Measurements from ENCODE around the gene MOB1B. TPM values are rescaled to one million over a fixed set of nuclear protein-coding genes. Genes with fewer than 3 reads are reported as not detected.

MOB1B gene
- total and polyA plus RNA-seq, 2 of the 13 experiments (the other 11 are each of a cell fraction or from before 2014, with no cell fraction given): 3.9 to 4.0 TPM

DNA sequence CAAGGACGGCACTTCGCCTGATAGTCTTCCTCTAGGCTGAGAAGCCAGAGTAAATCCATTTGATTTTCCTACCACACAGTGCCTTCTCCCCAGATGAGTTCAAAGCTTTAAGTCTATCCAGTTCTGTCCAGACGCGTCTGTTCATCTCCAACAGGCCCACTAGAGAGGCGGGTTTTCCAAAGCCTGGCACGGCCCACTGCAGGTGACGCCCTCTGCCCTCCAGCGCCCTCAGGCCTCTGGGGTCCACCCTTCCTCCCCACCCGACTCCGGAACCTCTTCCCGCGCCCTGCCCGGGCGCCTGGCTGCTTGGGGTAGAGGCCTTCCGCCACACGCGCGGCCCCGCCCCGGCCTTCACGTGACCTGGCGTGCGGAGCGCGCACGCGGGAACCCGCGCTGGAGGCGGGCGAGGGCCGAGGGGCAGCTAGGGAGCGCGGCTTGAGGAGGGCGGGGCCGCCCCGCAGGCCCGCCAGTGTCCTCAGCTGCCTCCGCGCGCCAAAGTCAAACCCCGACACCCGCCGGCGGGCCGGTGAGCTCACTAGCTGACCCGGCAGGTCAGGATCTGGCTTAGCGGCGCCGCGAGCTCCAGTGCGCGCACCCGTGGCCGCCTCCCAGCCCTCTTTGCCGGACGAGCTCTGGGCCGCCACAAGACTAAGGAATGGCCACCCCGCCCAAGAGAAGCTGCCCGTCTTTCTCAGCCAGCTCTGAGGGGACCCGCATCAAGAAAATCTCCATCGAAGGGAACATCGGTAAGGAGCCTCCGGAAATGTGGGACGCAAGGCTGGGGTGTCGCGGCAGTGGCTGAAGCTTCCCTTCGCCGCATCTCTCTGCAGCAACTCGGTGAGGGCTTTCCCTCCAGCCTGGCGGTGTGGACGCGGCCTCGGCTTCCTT, 91.3 kb downstream of the MOB1B start, which contains the start of gene DCK:
DCK (plus strand) TSS at position 469 of the 888 bp plus-strand sequence; CDS start at position 656, 187 bp downstream.
- intact Hi-C loops (cut with micrococcal nuclease; ENCODE audit: unreplicated experiment) (loop anchor here (1.0 to 10.0 kb wide), 4 partner anchors 23 to 289 kb away; partner anchors contain the start of genes GRSF1 and MOB1B), in situ Hi-C loops (cut with HindIII; ENCODE audit: extremely low pct_ligation_motif_present, low pct_unique_long_range_greater_than_20kb) (loop anchor here (10.0 kb wide), 1 partner anchor 149 kb away; no protein-coding TSS in a partner anchor)
- BruUV-seq (replicated peaks): no TSS peak
- Histone ChIP-seq H3K27me3 (ENCODE audit: control insufficient read depth in 1 of 2, insufficient read depth in 2 of 2, low read length in 2 of 2) (no peaks in the 10 kb centered on the region), H3K4me1 (ENCODE audit: insufficient read depth, low read length) (peaks cover 43% of the 10 kb centered on the region), H2AFZ (ENCODE audit: low read length) (peak within 1 kb of the TSS; percentile 93), H3K4me3 (replicated peaks in 1 of 3; ENCODE audit: insufficient read depth in 1 of 3, low read depth in 2 of 3, low read length in 3 of 3) (peak within 1 kb of the TSS; percentile 67 to 92 (median 89)), H4K20me1 (ENCODE audit: insufficient read depth, low read length) (no peaks in the 10 kb centered on the region; the same call in 1 of the 2 replicates), H3K9ac (ENCODE audit: insufficient read depth, low read depth, low read length) (peak within 1 kb of the TSS; percentile 81), H3K36me3 (replicated peaks in 1 of 2; ENCODE audit: control insufficient read depth in 1 of 2, insufficient read depth in 2 of 2, low read length in 2 of 2) (no peaks in the 10 kb centered on the region), H3K9me3 (ENCODE audit: low read length) (no peaks in the 10 kb centered on the region), H3K79me2 (ENCODE audit: insufficient read depth, low read length) (peaks cover 39% of the 10 kb centered on the region), H3K4me2 (ENCODE audit: low read depth, low read length) (peak within 1 kb of the TSS; percentile 97), H3K27ac (ENCODE audit: extremely low read length, insufficient read depth, low read length) (peak within 1 kb of the TSS; percentile 83)
- ATAC-seq: peak; percentile 93
- ChIA-PET POLR2A (interaction anchor here (0.7 to 2.4 kb wide), 11 partner anchors 8 to 296 kb away, joined by 3 to 18 read pairs (median 3); partner anchors contain the start of genes GRSF1 and MOB1B), CTCF (ENCODE audit: low intra/inter-chr PET ratio, low total read pairs) (no interaction called here)
- peak; percentile 85 for DNase-seq (ENCODE audit: low spot score)
- no peak for FAIRE-seq
- WGBS (ENCODE audit: low lambda C conversion rate): 1% methylated on average over 38 of the region's 74 CpGs
- TF ChIP-seq, protein P1, sequence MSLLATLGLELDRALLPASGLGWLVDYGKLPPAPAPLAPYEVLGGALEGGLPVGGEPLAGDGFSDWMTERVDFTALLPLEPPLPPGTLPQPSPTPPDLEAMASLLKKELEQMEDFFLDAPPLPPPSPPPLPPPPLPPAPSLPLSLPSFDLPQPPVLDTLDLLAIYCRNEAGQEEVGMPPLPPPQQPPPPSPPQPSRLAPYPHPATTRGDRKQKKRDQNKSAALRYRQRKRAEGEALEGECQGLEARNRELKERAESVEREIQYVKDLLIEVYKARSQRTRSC (CRISPR knock-in tag; IDR thresholded peaks at IDR 0.05; ENCODE audit: low read depth): no peak
- TF ChIP-seq ZNF17 (CRISPR knock-in tag; IDR thresholded peaks at IDR 0.05) (no peak), ZNF317 (CRISPR knock-in tag; IDR thresholded peaks at IDR 0.05) (no peak; the same call in 1 of the 2 replicates), ZFP41 (CRISPR knock-in tag; IDR thresholded peaks at IDR 0.05; ENCODE audit: borderline replicate concordance) (no peak), CBX1 (IDR thresholded peaks at IDR 0.05; ENCODE audit: low read depth) (no peak), SOX6 (IDR thresholded peaks at IDR 0.05) (no peak), SOX6 (CRISPR knock-in tag; IDR thresholded peaks at IDR 0.05) (peak; percentile 53; the same call in 1 of the 2 replicates), HDAC2 (CRISPR knock-in tag; IDR thresholded peaks at IDR 0.05) (0 out of 2 replicates have a peak, but pooled peaks have one; percentile 19), ZNF546 (CRISPR knock-in tag; conservative IDR thresholded peaks at IDR 0.05) (0 out of 2 replicates have a peak, but pooled peaks have one; percentile 28), NCOA2 (CRISPR knock-in tag; IDR thresholded peaks at IDR 0.05) (no peak), MIER3 (CRISPR knock-in tag; IDR thresholded peaks at IDR 0.05; ENCODE audit: borderline replicate concordance) (no peak), NFRKB (IDR thresholded peaks at IDR 0.05) (no peak), NR2F1 (CRISPR knock-in tag; IDR thresholded peaks at IDR 0.05) (peak in 1 of 2 experiments; percentile 64; a peak in 2 of 4 replicates), ELF4 (CRISPR knock-in tag; IDR thresholded peaks at IDR 0.05; ENCODE audit: borderline replicate concordance) (no peak)
- TF ChIP-seq, protein P2, sequence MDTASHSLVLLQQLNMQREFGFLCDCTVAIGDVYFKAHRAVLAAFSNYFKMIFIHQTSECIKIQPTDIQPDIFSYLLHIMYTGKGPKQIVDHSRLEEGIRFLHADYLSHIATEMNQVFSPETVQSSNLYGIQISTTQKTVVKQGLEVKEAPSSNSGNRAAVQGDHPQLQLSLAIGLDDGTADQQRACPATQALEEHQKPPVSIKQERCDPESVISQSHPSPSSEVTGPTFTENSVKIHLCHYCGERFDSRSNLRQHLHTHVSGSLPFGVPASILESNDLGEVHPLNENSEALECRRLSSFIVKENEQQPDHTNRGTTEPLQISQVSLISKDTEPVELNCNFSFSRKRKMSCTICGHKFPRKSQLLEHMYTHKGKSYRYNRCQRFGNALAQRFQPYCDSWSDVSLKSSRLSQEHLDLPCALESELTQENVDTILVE (CRISPR knock-in tag; IDR thresholded peaks at IDR 0.05): peak; percentile 55; the same call in 1 of the 2 replicates
- TF ChIP-seq, protein P3, sequence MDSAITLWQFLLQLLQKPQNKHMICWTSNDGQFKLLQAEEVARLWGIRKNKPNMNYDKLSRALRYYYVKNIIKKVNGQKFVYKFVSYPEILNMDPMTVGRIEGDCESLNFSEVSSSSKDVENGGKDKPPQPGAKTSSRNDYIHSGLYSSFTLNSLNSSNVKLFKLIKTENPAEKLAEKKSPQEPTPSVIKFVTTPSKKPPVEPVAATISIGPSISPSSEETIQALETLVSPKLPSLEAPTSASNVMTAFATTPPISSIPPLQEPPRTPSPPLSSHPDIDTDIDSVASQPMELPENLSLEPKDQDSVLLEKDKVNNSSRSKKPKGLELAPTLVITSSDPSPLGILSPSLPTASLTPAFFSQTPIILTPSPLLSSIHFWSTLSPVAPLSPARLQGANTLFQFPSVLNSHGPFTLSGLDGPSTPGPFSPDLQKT (CRISPR knock-in tag; IDR thresholded peaks at IDR 0.05; ENCODE audit: borderline replicate concordance): no peak
- TF ChIP-seq, protein P4, sequence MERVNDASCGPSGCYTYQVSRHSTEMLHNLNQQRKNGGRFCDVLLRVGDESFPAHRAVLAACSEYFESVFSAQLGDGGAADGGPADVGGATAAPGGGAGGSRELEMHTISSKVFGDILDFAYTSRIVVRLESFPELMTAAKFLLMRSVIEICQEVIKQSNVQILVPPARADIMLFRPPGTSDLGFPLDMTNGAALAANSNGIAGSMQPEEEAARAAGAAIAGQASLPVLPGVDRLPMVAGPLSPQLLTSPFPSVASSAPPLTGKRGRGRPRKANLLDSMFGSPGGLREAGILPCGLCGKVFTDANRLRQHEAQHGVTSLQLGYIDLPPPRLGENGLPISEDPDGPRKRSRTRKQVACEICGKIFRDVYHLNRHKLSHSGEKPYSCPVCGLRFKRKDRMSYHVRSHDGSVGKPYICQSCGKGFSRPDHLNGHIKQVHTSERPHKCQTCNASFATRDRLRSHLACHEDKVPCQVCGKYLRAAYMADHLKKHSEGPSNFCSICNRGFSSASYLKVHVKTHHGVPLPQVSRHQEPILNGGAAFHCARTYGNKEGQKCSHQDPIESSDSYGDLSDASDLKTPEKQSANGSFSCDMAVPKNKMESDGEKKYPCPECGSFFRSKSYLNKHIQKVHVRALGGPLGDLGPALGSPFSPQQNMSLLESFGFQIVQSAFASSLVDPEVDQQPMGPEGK (CRISPR knock-in tag; IDR thresholded peaks at IDR 0.05): peak; percentile 60
- TF ChIP-seq, protein P5, sequence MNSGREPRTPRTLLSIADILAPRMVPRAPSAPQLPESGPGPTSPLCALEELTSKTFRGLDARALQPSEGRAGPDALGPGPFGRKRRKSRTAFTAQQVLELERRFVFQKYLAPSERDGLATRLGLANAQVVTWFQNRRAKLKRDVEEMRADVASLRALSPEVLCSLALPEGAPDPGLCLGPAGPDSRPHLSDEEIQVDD (CRISPR knock-in tag; IDR thresholded peaks at IDR 0.05; ENCODE audit: borderline replicate concordance): no peak
